Panc1 (cell line): ENCODE results near the gene PTMS. TPM values are rescaled to one million over a fixed set of nuclear protein-coding genes. Genes with fewer than 3 reads are reported as not detected.

Source experiments
- ATAC-seq: fragments of 200-7000 bp; cut with Tn5 transposase; 2 replicates; pipeline ENCODE4 v1.9.1; 2020; ENCODE audit warnings: mild to moderate bottlenecking, moderate library complexity
- BruUV-seq: library from RNA; stranded (reverse); fragments of 400-500 nt; replicated peaks from 2 replicates; lab custom pipeline; 2021; lab: Mats Ljungman, UMichigan
- CTCF ChIA-PET: fragments of 300-600 bp; sonication (Branson Sonifier 250); formaldehyde crosslinking; loops from one replicate; lab custom pipeline; 2022; ENCODE audit warnings: antibody characterized with exemption; lab: Charles Lee
- POLR2A ChIA-PET: fragments of 300-600 bp; sonication (Branson Sonifier 250); formaldehyde crosslinking; loops from one replicate; lab custom pipeline; 2022; ENCODE audit warnings: antibody characterized with exemption; lab: Charles Lee
- DNase-seq: peaks from one replicate; pipeline ENCODE4 v3.0.0-alpha.2; 2010; ENCODE audit warnings: low read depth, low spot score
- H3K27ac ChIP-seq: 2 replicates; pipeline ENCODE4 v1.5.1; 2011; ENCODE audit warnings: mild to moderate bottlenecking, low read length, inconsistent platforms
- H3K27me3 ChIP-seq: fragments of 200-500 bp; sonication (Bioruptor generic); 2 replicates; pipeline ENCODE4 v1.6.0; 2014; ENCODE audit warnings: low read length, inconsistent platforms; ENCODE audit not compliant: control insufficient read depth, insufficient read depth
- H3K36me3 ChIP-seq: fragments of 200-500 bp; sonication (Bioruptor generic); 2 replicates; pipeline ENCODE4 v1.5.1; 2014; ENCODE audit warnings: inconsistent platforms, mild to moderate bottlenecking, low read length, moderate library complexity; ENCODE audit not compliant: control insufficient read depth, insufficient read depth
- H3K4me1 ChIP-seq: 2 replicates; pipeline ENCODE4 v1.5.1; 2011; ENCODE audit warnings: inconsistent platforms, mild to moderate bottlenecking, low read length, moderate library complexity; ENCODE audit not compliant: control insufficient read depth, insufficient read depth
- H3K4me3 ChIP-seq, 2 experiments: 2 replicates each; pipeline ENCODE4 v1.5.1; 2011 to 2012; ENCODE audit warnings: low read depth in 2 of 2, low read length in 2 of 2, mild to moderate bottlenecking in 2 of 2, inconsistent platforms in 1 of 2, moderate library complexity in 1 of 2
- H3K9me3 ChIP-seq: fragments of 200-500 bp; sonication (Bioruptor generic); 2 replicates; pipeline ENCODE4 v1.5.1; 2014; ENCODE audit warnings: low read depth, mild to moderate bottlenecking, inconsistent platforms, low read length, moderate library complexity; ENCODE audit not compliant: control insufficient read depth, insufficient read depth
- CTCF ChIP-seq: fragments of 450-650 bp; IDR thresholded peaks from 2 replicates; pipeline ENCODE4 v1.5.1; 2017; ENCODE audit warnings: mild to moderate bottlenecking
- POLR2AphosphoS5 ChIP-seq: IDR thresholded peaks from 2 replicates; pipeline ENCODE4 v1.6.1; 2012; ENCODE audit warnings: mild to moderate bottlenecking, low read depth, low read length, moderate library complexity
- REST ChIP-seq, 2 experiments: IDR thresholded peaks; 2 replicates each; pipeline ENCODE4 v1.6.1; 2011 to 2012; ENCODE audit warnings: low read depth in 2 of 2, control low read depth in 1 of 2, low read length in 1 of 2, mild to moderate bottlenecking in 1 of 2, moderate library complexity in 1 of 2; ENCODE audit not compliant: insufficient read depth in 1 of 2
- SIN3A ChIP-seq: IDR thresholded peaks from 2 replicates; pipeline ENCODE4 v1.6.1; 2012; ENCODE audit warnings: low read depth, mild to moderate bottlenecking, low read length, moderate library complexity, borderline replicate concordance; ENCODE audit not compliant: insufficient read depth
- TCF7L2 ChIP-seq: IDR thresholded peaks from 2 replicates; pipeline ENCODE4 v1.6.1; 2011; ENCODE audit warnings: mild to moderate bottlenecking, low read depth, low read length, inconsistent platforms
- in situ Hi-C: cut with HindIII; loops from 2 replicates; pipeline ENCODE4 v1.10.0; 2016; ENCODE audit warnings: low sequenced_read_pairs, low pct_unique_long_range_greater_than_20kb
- intact Hi-C: fragments of 100-400 bp; cut with micrococcal nuclease; formaldehyde crosslinking; loops from one replicate; pipeline ENCODE4 v1.10.0; 2022; ENCODE audit not compliant: unreplicated experiment
- total RNA-seq: library from RNA; stranded (reverse); gene quantifications from one replicate; pipeline ENCODE4 v1.2.1, GENCODE V29; 2021; ENCODE audit not compliant: unreplicated experiment

The PTMS gene
- total RNA-seq, 1 experiment from 2014 or later = 395 TPM

GRCh38 chr12:6818222-6818621, 52.1 kb downstream of the PTMS start:
- intact Hi-C loops = no loop called here
- TF ChIP-seq SIN3A = no peak
- no peaks in the 10 kb centered on the region for H3K4me1 ChIP-seq
- no peak for ATAC-seq
- no peaks in the 10 kb centered on the region for H3K27me3 ChIP-seq
- no peak for DNase-seq
- H3K9me3 ChIP-seq = no peaks in the 10 kb centered on the region
- BruUV-seq = no TSS peak
- ChIA-PET POLR2A (no interaction called here), CTCF (no interaction called here)
- in situ Hi-C loops = no loop called here
- no peak overlapping the region for H3K27ac ChIP-seq
- no peak overlapping the region for H3K4me3 ChIP-seq
- H3K36me3 ChIP-seq = no peaks in the 10 kb centered on the region

GRCh38 chr12:6818645-6819044, 52.5 kb downstream of the PTMS start:
- CTCF ChIA-PET = no interaction called here
- no TSS peak for BruUV-seq
- in situ Hi-C loops (no loop called here), intact Hi-C loops (no loop called here)
- H3K4me1 ChIP-seq = no peaks in the 10 kb centered on the region
- H3K9me3 ChIP-seq = no peaks in the 10 kb centered on the region
- H3K27ac ChIP-seq = no peak overlapping the region
- ATAC-seq (no peak), DNase-seq (no peak)
- no peaks in the 10 kb centered on the region for H3K36me3 ChIP-seq
- no peak for TF ChIP-seq TCF7L2
- no peak for TF ChIP-seq POLR2AphosphoS5
- TF ChIP-seq REST (IDR thresholded peaks at IDR 0.05; ENCODE audit: insufficient read depth in 1 of 2, low read depth in 2 of 2, low read length in 1 of 2) = no peak
- no peak for TF ChIP-seq SIN3A
- TF ChIP-seq CTCF = no peak
- H3K27me3 ChIP-seq = no peaks in the 10 kb centered on the region
- H3K4me3 ChIP-seq = no peak overlapping the region
- POLR2A ChIA-PET = no interaction called here

- no peak for TF ChIP-seq TCF7L2
- no peak for TF ChIP-seq SIN3A
- TF ChIP-seq CTCF = no peak
- TF ChIP-seq POLR2AphosphoS5 = no peak
- no peak for TF ChIP-seq REST (IDR thresholded peaks at IDR 0.05; ENCODE audit: insufficient read depth in 1 of 2, low read depth in 2 of 2, low read length in 1 of 2)
- ChIA-PET CTCF (no interaction called here), POLR2A (no interaction called here)
- H3K27ac ChIP-seq = no peak overlapping the region
- in situ Hi-C loops (no loop called here), intact Hi-C loops (no loop called here)
- no peaks in the 10 kb centered on the region for H3K36me3 ChIP-seq
- H3K4me1 ChIP-seq = no peaks in the 10 kb centered on the region
- H3K27me3 ChIP-seq = no peaks in the 10 kb centered on the region
- ATAC-seq = no peak; the same call in 1 of the 2 replicates
- no peaks in the 10 kb centered on the region for H3K9me3 ChIP-seq
- DNase-seq = no peak
- H3K4me3 ChIP-seq = no peak overlapping the region
- no TSS peak for BruUV-seq
Measured at GRCh38 chr12:6819106-6820030, 53.2 kb downstream of the PTMS start.
